AG04450 (cell line): ENCODE data around the gene FOXR1. TPM values are rescaled to one million over a fixed set of nuclear protein-coding genes. Genes with fewer than 3 reads are reported as not detected.
A peak's percentile ranks its signal among the peaks of the same experiment; 100 is the strongest.

Experiments
- CTCF ChIA-PET: fragments of 300-600, 350-600 bp; formaldehyde crosslinking; extraction: SDS; loops from one replicate; lab custom pipeline; 2022; ENCODE audit warnings: antibody characterized with exemption, inconsistent platforms; lab: Charles Lee
- POLR2A ChIA-PET: fragments of 350-600 bp; formaldehyde crosslinking; extraction: SDS; loops from one replicate; lab custom pipeline; 2021; ENCODE audit warnings: antibody characterized with exemption, inconsistent platforms; lab: Yijun Ruan, JAX
- DNase-seq: peaks from one replicate; pipeline ENCODE4 v3.0.0-alpha.2; 2011; ENCODE audit warnings: low read depth, low spot score
- H3K27ac ChIP-seq: one replicate; pipeline ENCODE4 v1.5.1; 2012; ENCODE audit warnings: low read depth, low read length, control low read depth
- H3K27me3 ChIP-seq: one replicate; pipeline ENCODE4 v1.6.0; 2012; ENCODE audit warnings: low read length; ENCODE audit not compliant: control insufficient read depth, insufficient read depth
- H3K4me3 ChIP-seq: 2 replicates; pipeline ENCODE4 v1.5.1; 2011; ENCODE audit warnings: mild to moderate bottlenecking, low read depth, low read length, control low read depth
- H3K9me3 ChIP-seq: 2 replicates; pipeline ENCODE4 v1.5.1; 2012; ENCODE audit warnings: low read length; ENCODE audit not compliant: control insufficient read depth, insufficient read depth
- CTCF ChIP-seq: IDR thresholded peaks from 2 replicates; pipeline ENCODE4 v1.5.1; 2011; ENCODE audit warnings: low read depth, low read length, control low read depth, inconsistent platforms
- polyA plus RNA-seq: library from polyadenylated mRNA; depleted of rRNA; stranded (reverse); fragments of >200 nt; gene quantifications from 2 replicates; pipeline ENCODE4 v1.2.3, GENCODE V29; 2011

Gene FOXR1
- polyA plus RNA-seq, 1 experiment, result not detected

GRCh38 chr11:118924591-118925585, 46.7 kb upstream of the FOXR1 start:
- ChIA-PET CTCF (interaction anchor here (0.8 to 2.9 kb wide), 8 partner anchors 8 to 235 kb away, joined by 3 to 14 read pairs (median 4); partner anchors contain the start of gene DDX6), POLR2A (interaction anchor here (0.6 to 1.9 kb wide), 7 partner anchors 8 to 134 kb away, joined by 3 to 81 read pairs (median 8); partner anchors contain the start of gene DDX6)
- Histone ChIP-seq H3K4me3 (peak overlapping the region; percentile 99), H3K27ac (peak overlapping the region; percentile 68), H3K9me3 (no peaks in the 10 kb centered on the region; the same call in 1 of the 2 replicates), H3K27me3 (no peaks in the 10 kb centered on the region)
- TF ChIP-seq CTCF, result no peak
- DNase-seq, result no peak

- Histone ChIP-seq H3K27ac (peak overlapping the region; percentile 52), H3K27me3 (no peaks in the 10 kb centered on the region), H3K9me3 (no peaks in the 10 kb centered on the region; the same call in 1 of the 2 replicates), H3K4me3 (peak overlapping the region; percentile 74)
- CTCF ChIA-PET, result interaction anchor here (0.6 to 4.3 kb wide), 16 partner anchors 9 to 243 kb away, joined by 3 to 76 read pairs (median 4); partner anchors contain the start of genes CXCR5 and DDX6
- POLR2A ChIA-PET, result interaction anchor here (0.5 to 3.8 kb wide), 4 partner anchors 15 to 229 kb away, joined by 4 to 59 read pairs (median 4); partner anchors contain the start of gene DDX6
- no peak for DNase-seq
- no peak for TF ChIP-seq CTCF
These were observed 43.9 kb upstream of the FOXR1 start for GRCh38 chr11:118927554-118928100.

GRCh38 chr11:118928101-118928869, 43.3 kb upstream of the FOXR1 start:
- Histone ChIP-seq H3K27me3 (no peaks in the 10 kb centered on the region), H3K9me3 (no peaks in the 10 kb centered on the region; the same call in 1 of the 2 replicates), H3K27ac (peak overlapping the region; percentile 57), H3K4me3 (peak overlapping the region; percentile 74)
- TF ChIP-seq CTCF, result peak; percentile 95
- peak; percentile 78 for DNase-seq
- ChIA-PET POLR2A (interaction anchor here (0.5 to 3.8 kb wide), 5 partner anchors 14 to 229 kb away, joined by 4 to 59 read pairs (median 4); partner anchors contain the start of gene DDX6), CTCF (interaction anchor here (0.6 to 4.3 kb wide), 21 partner anchors 8 to 293 kb away, joined by 3 to 76 read pairs (median 4); partner anchors contain the start of genes CXCR5 and DDX6)

- H3K27ac ChIP-seq, result peak overlapping the region; percentile 47
- no peak for DNase-seq
- no peaks in the 10 kb centered on the region for H3K27me3 ChIP-seq
- ChIA-PET CTCF (interaction anchor here (0.7 to 7.4 kb wide), 16 partner anchors 11 to 293 kb away, joined by 3 to 76 read pairs (median 4); partner anchors contain the start of gene DDX6), POLR2A (interaction anchor here (0.6 to 3.8 kb wide), 2 partner anchors 20 to 29 kb away, joined by 4 to 59 read pairs; no protein-coding TSS in a partner anchor)
- peak overlapping the region; percentile 74 for H3K4me3 ChIP-seq
- TF ChIP-seq CTCF, result peak; percentile 13; the same call in 1 of the 2 replicates
- no peaks in the 10 kb centered on the region; the same call in 1 of the 2 replicates for H3K9me3 ChIP-seq
These were observed 42.6 kb upstream of the FOXR1 start for GRCh38 chr11:118928870-118929500.
